ENCODE results near the gene PTEN. TPM values are rescaled to one million over a fixed set of nuclear protein-coding genes. Genes with fewer than 3 reads are reported as not detected.

The PTEN gene
- total and polyA plus RNA-seq, 2 donors (not counting 3 experiments of a cell fraction or from before 2014, with no cell fraction given), result 8.0 to 76.9 TPM

DNA sequence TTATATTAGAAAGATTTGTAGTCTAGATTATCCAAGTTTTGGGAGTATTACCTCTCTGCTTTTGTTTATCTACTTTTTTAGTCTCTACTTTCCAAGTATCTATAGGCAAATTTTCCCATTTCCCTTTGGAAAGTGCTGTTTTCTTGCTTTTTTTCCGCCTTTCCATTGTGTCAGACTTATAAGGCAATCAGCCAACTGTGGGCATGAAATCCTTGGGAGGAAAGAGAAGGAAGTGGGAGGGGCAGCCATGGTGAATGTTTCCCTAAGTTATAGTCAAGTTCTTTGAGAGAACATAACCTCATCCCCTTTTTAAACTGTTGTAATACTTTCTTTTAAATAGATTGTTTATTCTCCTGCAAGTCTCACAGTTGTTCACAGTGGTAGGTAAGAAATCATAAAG, 52.6 kb downstream of the PTEN start:
- Histone ChIP-seq H3K36me3 (ENCODE audit: control insufficient read depth in 2 of 2, extremely low read depth in 1 of 2, insufficient read depth in 2 of 2, low read length in 2 of 2) (no peaks in the 10 kb centered on the region), H3K4me2 (ENCODE audit: insufficient read depth, low read length) (peak overlapping the region; percentile 86), H3K9ac (replicated peaks; ENCODE audit: extremely low read depth, insufficient read depth, low read length) (peak overlapping the region; percentile 46), H3K4me1 (ENCODE audit: control insufficient read depth, extremely low read depth, insufficient read depth, low read length) (peaks cover 57% of the 10 kb centered on the region), H3K79me2 (ENCODE audit: control insufficient read depth, insufficient read depth, low read length) (peaks cover 87% of the 10 kb centered on the region), H3K9me1 (replicated peaks; ENCODE audit: control insufficient read depth, extremely low read depth, insufficient read depth, low read length) (no peaks in the 10 kb centered on the region), H3K27me3 (ENCODE audit: control insufficient read depth in 2 of 2, insufficient read depth in 2 of 2, low read length in 2 of 2) (no peaks in the 10 kb centered on the region), H3K4me3 (replicated peaks in 1 of 3; ENCODE audit: insufficient read depth in 1 of 3, low read depth in 1 of 3, low read length in 3 of 3) (peak overlapping the region in 1 of 3 experiments; percentile 5), H4K20me1 (replicated peaks; ENCODE audit: control insufficient read depth, extremely low read depth, insufficient read depth, low read length) (no peaks in the 10 kb centered on the region), H3K9me3 (replicated peaks; ENCODE audit: control insufficient read depth, insufficient read depth, low read length) (no peaks in the 10 kb centered on the region), H2AFZ (ENCODE audit: low read depth, low read length) (no peak overlapping the region), H3K27ac (ENCODE audit: insufficient read depth, low read depth, low read length) (peak overlapping the region; percentile 68)
- DNase-seq (ENCODE audit: low read depth, low spot score), result peak; percentile 94
- FAIRE-seq, result peak; percentile 86
- ChIA-PET POLR2A (no interaction called here), CTCF (interaction anchor here (1.4 kb wide), 1 partner anchor 9 kb away, joined by 5 read pairs; no protein-coding TSS in a partner anchor)
- dilution Hi-C loops (cut with MboI; ENCODE audit: extremely low pct_ligation_motif_present, low sequenced_read_pairs), result no loop called here
- no TSS peak for BruUV-seq (replicated peaks)
- TF ChIP-seq, protein P1, sequence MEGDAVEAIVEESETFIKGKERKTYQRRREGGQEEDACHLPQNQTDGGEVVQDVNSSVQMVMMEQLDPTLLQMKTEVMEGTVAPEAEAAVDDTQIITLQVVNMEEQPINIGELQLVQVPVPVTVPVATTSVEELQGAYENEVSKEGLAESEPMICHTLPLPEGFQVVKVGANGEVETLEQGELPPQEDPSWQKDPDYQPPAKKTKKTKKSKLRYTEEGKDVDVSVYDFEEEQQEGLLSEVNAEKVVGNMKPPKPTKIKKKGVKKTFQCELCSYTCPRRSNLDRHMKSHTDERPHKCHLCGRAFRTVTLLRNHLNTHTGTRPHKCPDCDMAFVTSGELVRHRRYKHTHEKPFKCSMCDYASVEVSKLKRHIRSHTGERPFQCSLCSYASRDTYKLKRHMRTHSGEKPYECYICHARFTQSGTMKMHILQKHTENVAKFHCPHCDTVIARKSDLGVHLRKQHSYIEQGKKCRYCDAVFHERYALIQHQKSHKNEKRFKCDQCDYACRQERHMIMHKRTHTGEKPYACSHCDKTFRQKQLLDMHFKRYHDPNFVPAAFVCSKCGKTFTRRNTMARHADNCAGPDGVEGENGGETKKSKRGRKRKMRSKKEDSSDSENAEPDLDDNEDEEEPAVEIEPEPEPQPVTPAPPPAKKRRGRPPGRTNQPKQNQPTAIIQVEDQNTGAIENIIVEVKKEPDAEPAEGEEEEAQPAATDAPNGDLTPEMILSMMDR (IDR thresholded peaks at IDR 0.05; ENCODE audit: extremely low read depth in 1 of 2, insufficient read depth in 1 of 2, low read depth in 1 of 2, low read length in 2 of 2), result no peak
- TF ChIP-seq FOS (IDR thresholded peaks at IDR 0.05; ENCODE audit: borderline replicate concordance, insufficient read depth, low read length), result peak; percentile 0
- intact Hi-C loops (cut with micrococcal nuclease), result loop anchor here (5.0 kb wide), 1 partner anchor 471 kb away; no protein-coding TSS in a partner anchor

DNA sequence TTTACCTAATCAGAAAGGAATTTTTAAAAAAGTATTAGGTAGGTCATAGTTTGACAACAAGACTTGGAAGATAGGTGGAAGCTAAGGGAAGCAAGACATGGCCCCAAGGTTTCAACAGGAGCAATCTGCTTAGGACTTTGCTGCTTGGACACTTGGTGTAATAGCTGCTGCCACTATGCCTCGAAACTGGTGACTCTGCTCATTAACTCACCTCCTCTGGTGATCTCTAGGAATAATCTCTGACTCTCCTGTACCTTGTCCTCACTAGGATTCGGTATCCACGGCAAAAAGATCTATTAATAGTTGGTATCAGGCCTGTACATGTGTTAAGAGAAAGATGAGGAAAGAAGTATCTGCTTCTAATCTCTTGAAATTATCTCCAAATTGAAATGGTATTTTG, 53.1 kb downstream of the PTEN start:
- TF ChIP-seq GATA2 (IDR thresholded peaks at IDR 0.05; ENCODE audit: insufficient read depth, insufficient read length, low read depth, low read length) (no peak), EZH2 (IDR thresholded peaks at IDR 0.05; ENCODE audit: borderline replicate concordance, low read depth, low read length, severe bottlenecking) (no peak), POLR2A (IDR thresholded peaks at IDR 0.05; ENCODE audit: low read depth, low read length) (no peak)
- Histone ChIP-seq H3K79me2 (ENCODE audit: control insufficient read depth, insufficient read depth, low read length) (peaks cover 87% of the 10 kb centered on the region), H4K20me1 (replicated peaks; ENCODE audit: control insufficient read depth, extremely low read depth, insufficient read depth, low read length) (no peaks in the 10 kb centered on the region), H3K9me1 (replicated peaks; ENCODE audit: control insufficient read depth, extremely low read depth, insufficient read depth, low read length) (no peaks in the 10 kb centered on the region), H3K27ac (ENCODE audit: insufficient read depth, low read depth, low read length) (peak overlapping the region; percentile 68), H3K9me3 (replicated peaks; ENCODE audit: control insufficient read depth, insufficient read depth, low read length) (no peaks in the 10 kb centered on the region), H3K9ac (replicated peaks; ENCODE audit: extremely low read depth, insufficient read depth, low read length) (no peak overlapping the region), H2AFZ (ENCODE audit: low read depth, low read length) (no peak overlapping the region), H3K4me1 (ENCODE audit: control insufficient read depth, extremely low read depth, insufficient read depth, low read length) (peaks cover 57% of the 10 kb centered on the region), H3K4me3 (replicated peaks in 1 of 3; ENCODE audit: insufficient read depth in 1 of 3, low read depth in 1 of 3, low read length in 3 of 3) (peak overlapping the region in 1 of 3 experiments; percentile 5), H3K4me2 (ENCODE audit: insufficient read depth, low read length) (peak overlapping the region; percentile 86), H3K27me3 (ENCODE audit: control insufficient read depth in 2 of 2, insufficient read depth in 2 of 2, low read length in 2 of 2) (no peaks in the 10 kb centered on the region), H3K36me3 (ENCODE audit: control insufficient read depth in 2 of 2, extremely low read depth in 1 of 2, insufficient read depth in 2 of 2, low read length in 2 of 2) (no peaks in the 10 kb centered on the region)
- ChIA-PET CTCF (no interaction called here), POLR2A (no interaction called here)
- FAIRE-seq, result no peak
- BruUV-seq (replicated peaks), result no TSS peak
- DNase-seq (ENCODE audit: low read depth, low spot score), result peak; percentile 35
- intact Hi-C loops (cut with micrococcal nuclease) (loop anchor here (5.0 kb wide), 1 partner anchor 471 kb away; no protein-coding TSS in a partner anchor), dilution Hi-C loops (cut with MboI; ENCODE audit: extremely low pct_ligation_motif_present, low sequenced_read_pairs) (no loop called here)
